ENCODE data around the gene PHACTR1. TPM values are rescaled to one million over a fixed set of nuclear protein-coding genes. Genes with fewer than 3 reads are reported as not detected.
A peak's percentile ranks its signal among the peaks of the same experiment; 100 is the strongest.
"Not testable (repeated sequence)": the region's sequence is repeated elsewhere in the genome, so short reads cannot be mapped to it uniquely, and the experiment has no call there.

PHACTR1 gene
- total RNA-seq, 1 donor from 2014 or later, result 8.5 TPM

- Histone ChIP-seq H3K4me1 (ENCODE audit: insufficient read depth, low read length) (peaks cover 12% of the 10 kb centered on the region), H2AFZ (ENCODE audit: low read depth, low read length) (no peak overlapping the region), H3K4me3 (ENCODE audit: insufficient read depth, low read depth, low read length) (no peak overlapping the region), H3K4me2 (ENCODE audit: low read length) (no peak overlapping the region), H3K9ac (ENCODE audit: low read length) (no peak overlapping the region), H3K79me2 (ENCODE audit: insufficient read depth, low read length) (no peaks in the 10 kb centered on the region), H3K27ac (ENCODE audit: low read depth, low read length) (no peak overlapping the region), H4K20me1 (ENCODE audit: insufficient read depth, low read length) (no peaks in the 10 kb centered on the region), H3K27me3 (ENCODE audit: insufficient read depth, low read length) (no peaks in the 10 kb centered on the region), H3K36me3 (ENCODE audit: insufficient read depth, low read length) (no peaks in the 10 kb centered on the region), H3K9me3 (ENCODE audit: insufficient read depth, low read depth, low read length) (no peaks in the 10 kb centered on the region)
- Mint-ChIP-seq H3K9me3 (ENCODE audit: unreplicated experiment) (no peaks in the 10 kb centered on the region), H3K4me1 (ENCODE audit: low read depth, unreplicated experiment) (peaks cover 10% of the 10 kb centered on the region), H3K27ac (ENCODE audit: unreplicated experiment) (no peak overlapping the region), H3K36me3 (ENCODE audit: low read depth, unreplicated experiment) (no peaks in the 10 kb centered on the region), H3K4me3 (ENCODE audit: unreplicated experiment) (peak overlapping the region; percentile 28), H3K27me3 (ENCODE audit: low read depth, unreplicated experiment) (peaks cover 3% of the 10 kb centered on the region)
- DNase-seq (ENCODE audit: low read depth) (no peak), FAIRE-seq (no peak)
- TF ChIP-seq EZH2 (IDR thresholded peaks at IDR 0.05; ENCODE audit: insufficient read depth, low read length), result no peak
- TF ChIP-seq, protein P1, sequence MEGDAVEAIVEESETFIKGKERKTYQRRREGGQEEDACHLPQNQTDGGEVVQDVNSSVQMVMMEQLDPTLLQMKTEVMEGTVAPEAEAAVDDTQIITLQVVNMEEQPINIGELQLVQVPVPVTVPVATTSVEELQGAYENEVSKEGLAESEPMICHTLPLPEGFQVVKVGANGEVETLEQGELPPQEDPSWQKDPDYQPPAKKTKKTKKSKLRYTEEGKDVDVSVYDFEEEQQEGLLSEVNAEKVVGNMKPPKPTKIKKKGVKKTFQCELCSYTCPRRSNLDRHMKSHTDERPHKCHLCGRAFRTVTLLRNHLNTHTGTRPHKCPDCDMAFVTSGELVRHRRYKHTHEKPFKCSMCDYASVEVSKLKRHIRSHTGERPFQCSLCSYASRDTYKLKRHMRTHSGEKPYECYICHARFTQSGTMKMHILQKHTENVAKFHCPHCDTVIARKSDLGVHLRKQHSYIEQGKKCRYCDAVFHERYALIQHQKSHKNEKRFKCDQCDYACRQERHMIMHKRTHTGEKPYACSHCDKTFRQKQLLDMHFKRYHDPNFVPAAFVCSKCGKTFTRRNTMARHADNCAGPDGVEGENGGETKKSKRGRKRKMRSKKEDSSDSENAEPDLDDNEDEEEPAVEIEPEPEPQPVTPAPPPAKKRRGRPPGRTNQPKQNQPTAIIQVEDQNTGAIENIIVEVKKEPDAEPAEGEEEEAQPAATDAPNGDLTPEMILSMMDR (IDR thresholded peaks at IDR 0.05; ENCODE audit: insufficient read depth, low read depth, low read length), result no peak
Observed at GRCh38 chr6:12760226-12760625, 43.7 kb downstream of the PHACTR1 start.

DNA sequence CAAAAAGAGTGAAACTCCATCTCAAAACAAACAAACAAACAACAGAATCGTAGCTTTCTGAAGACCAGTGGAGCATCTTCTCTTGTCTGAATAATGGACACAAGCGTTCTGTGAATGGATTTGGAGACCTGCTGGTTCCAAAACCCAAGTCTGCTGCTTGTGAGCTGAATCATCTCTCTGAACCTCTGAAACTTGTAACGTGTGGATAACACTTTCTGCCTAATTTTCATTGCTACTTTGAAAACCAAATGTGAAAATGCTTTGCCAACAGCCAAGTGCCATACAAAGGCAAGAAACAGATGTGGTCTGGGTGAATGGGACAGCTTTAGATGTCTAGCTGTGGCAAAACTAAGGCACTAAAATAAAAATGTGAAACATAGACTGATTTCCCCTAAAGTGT lies 44.3 kb downstream of the PHACTR1 start:
- no peak overlapping the region for H2AFZ ChIP-seq (ENCODE audit: low read depth, low read length)
- H3K9me3 ChIP-seq (ENCODE audit: insufficient read depth, low read depth, low read length), result no peaks in the 10 kb centered on the region
- FAIRE-seq, result no peak
- H3K27me3 ChIP-seq (ENCODE audit: insufficient read depth, low read length), result no peaks in the 10 kb centered on the region
- H3K36me3 Mint-ChIP-seq (ENCODE audit: low read depth, unreplicated experiment), result no peaks in the 10 kb centered on the region
- peaks cover 12% of the 10 kb centered on the region for H3K4me1 ChIP-seq (ENCODE audit: insufficient read depth, low read length)
- no peaks in the 10 kb centered on the region for H3K36me3 ChIP-seq (ENCODE audit: insufficient read depth, low read length)
- DNase-seq (ENCODE audit: low read depth), result peak; percentile 36
- H3K27ac ChIP-seq (ENCODE audit: low read depth, low read length), result peak overlapping the region; percentile 84
- TF ChIP-seq EZH2 (IDR thresholded peaks at IDR 0.05; ENCODE audit: insufficient read depth, low read length), result no peak
- TF ChIP-seq, protein P1 (IDR thresholded peaks at IDR 0.05; ENCODE audit: insufficient read depth, low read depth, low read length), result no peak
- H3K9me3 Mint-ChIP-seq (ENCODE audit: unreplicated experiment), result no peaks in the 10 kb centered on the region
- H3K4me3 Mint-ChIP-seq (ENCODE audit: unreplicated experiment), result no peak overlapping the region
- H3K79me2 ChIP-seq (ENCODE audit: insufficient read depth, low read length), result no peaks in the 10 kb centered on the region
- peaks cover 10% of the 10 kb centered on the region for H3K4me1 Mint-ChIP-seq (ENCODE audit: low read depth, unreplicated experiment)
- H3K4me2 ChIP-seq (ENCODE audit: low read length), result peak overlapping the region; percentile 69
- H3K9ac ChIP-seq (ENCODE audit: low read length), result peak overlapping the region; percentile 3
- H4K20me1 ChIP-seq (ENCODE audit: insufficient read depth, low read length), result no peaks in the 10 kb centered on the region
- H3K27ac Mint-ChIP-seq (ENCODE audit: unreplicated experiment), result peak overlapping the region; percentile 21
- H3K27me3 Mint-ChIP-seq (ENCODE audit: low read depth, unreplicated experiment), result peaks cover 3% of the 10 kb centered on the region
- H3K4me3 ChIP-seq (ENCODE audit: insufficient read depth, low read depth, low read length), result no peak overlapping the region

- Histone ChIP-seq H3K4me3 (ENCODE audit: insufficient read depth, low read depth, low read length) (no peak overlapping the region), H2AFZ (ENCODE audit: low read depth, low read length) (peak overlapping the region; percentile 47), H4K20me1 (ENCODE audit: insufficient read depth, low read length) (no peaks in the 10 kb centered on the region), H3K36me3 (ENCODE audit: insufficient read depth, low read length) (no peaks in the 10 kb centered on the region), H3K4me2 (ENCODE audit: low read length) (peak overlapping the region; percentile 69), H3K4me1 (ENCODE audit: insufficient read depth, low read length) (peaks cover 12% of the 10 kb centered on the region), H3K27ac (ENCODE audit: low read depth, low read length) (peak overlapping the region; percentile 84), H3K9ac (ENCODE audit: low read length) (peak overlapping the region; percentile 66), H3K79me2 (ENCODE audit: insufficient read depth, low read length) (no peaks in the 10 kb centered on the region), H3K9me3 (ENCODE audit: insufficient read depth, low read depth, low read length) (no peaks in the 10 kb centered on the region), H3K27me3 (ENCODE audit: insufficient read depth, low read length) (no peaks in the 10 kb centered on the region)
- H3K4me3 Mint-ChIP-seq (ENCODE audit: unreplicated experiment), result no peak overlapping the region
- H3K9me3 Mint-ChIP-seq (ENCODE audit: unreplicated experiment), result no peaks in the 10 kb centered on the region
- H3K4me1 Mint-ChIP-seq (ENCODE audit: low read depth, unreplicated experiment), result peaks cover 10% of the 10 kb centered on the region
- FAIRE-seq (no peak), DNase-seq (ENCODE audit: low read depth) (peak; percentile 98)
- no peaks in the 10 kb centered on the region for H3K36me3 Mint-ChIP-seq (ENCODE audit: low read depth, unreplicated experiment)
- peaks cover 3% of the 10 kb centered on the region for H3K27me3 Mint-ChIP-seq (ENCODE audit: low read depth, unreplicated experiment)
- peak overlapping the region; percentile 21 for H3K27ac Mint-ChIP-seq (ENCODE audit: unreplicated experiment)
- TF ChIP-seq, protein P1 (IDR thresholded peaks at IDR 0.05; ENCODE audit: insufficient read depth, low read depth, low read length), result no peak
- no peak for TF ChIP-seq EZH2 (IDR thresholded peaks at IDR 0.05; ENCODE audit: insufficient read depth, low read length)
Observed at GRCh38 chr6:12761376-12762115, 45.0 kb downstream of the PHACTR1 start.

DNA sequence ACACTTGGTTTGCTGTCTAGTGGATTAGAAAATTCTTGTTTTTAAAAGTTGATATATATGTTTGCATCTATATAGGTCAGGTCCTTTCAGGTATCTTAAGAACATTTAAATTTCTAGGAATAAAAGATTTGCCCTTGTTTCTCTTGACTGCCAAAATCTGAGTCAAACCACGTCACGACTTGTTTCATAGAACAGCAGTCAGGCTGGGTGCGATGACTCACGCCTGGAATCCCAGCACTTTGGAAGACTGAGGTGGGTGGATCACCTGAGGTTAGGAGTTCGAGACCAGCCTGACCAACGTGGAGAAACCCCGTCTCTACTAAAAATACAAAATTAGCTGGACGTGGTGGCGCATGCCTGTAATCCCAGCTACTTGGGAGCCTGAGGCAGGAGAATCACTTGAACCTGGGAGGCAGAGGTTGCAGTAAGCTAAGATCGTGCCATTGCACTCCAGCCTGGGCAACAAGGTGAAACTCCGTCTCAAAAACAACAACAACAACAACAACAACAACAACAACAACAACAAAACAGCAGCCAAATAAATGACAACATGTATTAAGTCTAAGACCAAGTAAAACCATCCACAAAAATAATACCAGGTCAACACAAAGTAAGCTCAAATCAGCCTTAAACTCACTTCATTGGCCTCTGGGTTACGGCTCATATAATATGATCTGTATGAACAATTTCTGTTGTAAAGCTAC lies 46.3 kb downstream of the PHACTR1 start:
- H3K27ac Mint-ChIP-seq (ENCODE audit: unreplicated experiment); H3K27me3 Mint-ChIP-seq (ENCODE audit: low read depth, unreplicated experiment): not testable (repeated sequence)

More for the DNA sequence above, 46.3 kb downstream of the PHACTR1 start:
- Histone ChIP-seq H3K4me1 (ENCODE audit: insufficient read depth, low read length) (peaks cover 12% of the 10 kb centered on the region), H3K27ac (ENCODE audit: low read depth, low read length) (peak overlapping the region; percentile 84)
- not testable (repeated sequence) for H3K4me2 ChIP-seq (ENCODE audit: low read length); H3K79me2 ChIP-seq (ENCODE audit: insufficient read depth, low read length); H3K36me3 Mint-ChIP-seq (ENCODE audit: low read depth, unreplicated experiment); H3K9me3 Mint-ChIP-seq (ENCODE audit: unreplicated experiment); H4K20me1 ChIP-seq (ENCODE audit: insufficient read depth, low read length); H2AFZ ChIP-seq (ENCODE audit: low read depth, low read length); H3K4me3 ChIP-seq (ENCODE audit: insufficient read depth, low read depth, low read length); H3K9me3 ChIP-seq (ENCODE audit: insufficient read depth, low read depth, low read length); H3K4me1 Mint-ChIP-seq (ENCODE audit: low read depth, unreplicated experiment); H3K27me3 ChIP-seq (ENCODE audit: insufficient read depth, low read length); H3K9ac ChIP-seq (ENCODE audit: low read length); H3K36me3 ChIP-seq (ENCODE audit: insufficient read depth, low read length); FAIRE-seq; H3K4me3 Mint-ChIP-seq (ENCODE audit: unreplicated experiment)
- DNase-seq (ENCODE audit: low read depth), result peak; percentile 81

Data from astrocyte (in vitro differentiated cells and primary cell).